Cerebellar nuclear complex (tissue), 1 donor: ENCODE results near the gene RBM47.
"Not testable (repeated sequence)": the region's sequence is repeated elsewhere in the genome, so short reads cannot be mapped to it uniquely, and the experiment has no call there.

Experiments
- DNase-seq, 2 experiments: peaks; one replicate each; lab custom pipeline; 2025; lab: John Stamatoyannopoulos, UW

The RBM47 gene

GRCh38 chr4:40441430-40441829 lies 188.2 kb downstream of the RBM47 start:
- DNase-seq: no peak

- no peak for DNase-seq
These were observed 190.1 kb downstream of the RBM47 start for GRCh38 chr4:40439519-40439918.

- no peak for DNase-seq
These were observed 191.2 kb downstream of the RBM47 start for GRCh38 chr4:40438384-40439026.

- DNase-seq: no peak
These were observed 191.8 kb downstream of the RBM47 start for GRCh38 chr4:40437741-40438383.

GRCh38 chr4:40435306-40435705 lies 194.4 kb downstream of the RBM47 start:
- not testable (repeated sequence) for DNase-seq

GRCh38 chr4:40434126-40434687 lies 195.5 kb downstream of the RBM47 start:
- DNase-seq: no peak

GRCh38 chr4:40432504-40432903 lies 197.2 kb downstream of the RBM47 start:
- DNase-seq: no peak

GRCh38 chr4:40427871-40428270 lies 201.8 kb downstream of the RBM47 start:
- DNase-seq: not testable (repeated sequence)

- no peak for DNase-seq
These were observed 202.5 kb downstream of the RBM47 start for GRCh38 chr4:40427128-40427527.

GRCh38 chr4:40425799-40426574 lies 203.7 kb downstream of the RBM47 start:
- no peak for DNase-seq

- no peak for DNase-seq
These were observed 205.9 kb downstream of the RBM47 start for GRCh38 chr4:40423735-40424134.

- DNase-seq: no peak
These were observed 207.6 kb downstream of the RBM47 start for GRCh38 chr4:40421839-40422708.

GRCh38 chr4:40419231-40419912 lies 210.3 kb downstream of the RBM47 start:
- no peak for DNase-seq

- DNase-seq: no peak
These were observed 211.0 kb downstream of the RBM47 start for GRCh38 chr4:40418430-40419230.

- no peak for DNase-seq
These were observed 211.7 kb downstream of the RBM47 start for GRCh38 chr4:40417941-40418340.

- no peak for DNase-seq
These were observed 215.0 kb downstream of the RBM47 start for GRCh38 chr4:40414673-40415072.

GRCh38 chr4:40412866-40413795 lies 216.5 kb downstream of the RBM47 start:
- DNase-seq: no peak

- DNase-seq: no peak
These were observed 217.3 kb downstream of the RBM47 start for GRCh38 chr4:40412388-40412787.

- no peak for DNase-seq
These were observed 219.8 kb downstream of the RBM47 start for GRCh38 chr4:40409835-40410234.
